SK-N-SH treated with all-trans-retinoic acid at 6 μM for 48 hours (cell line): ENCODE results near the gene CEACAM20.

ENCODE experiments used
- ATAC-seq: fragments of 200-7000 bp; cut with Tn5 transposase; 3 replicates; pipeline ENCODE4 v1.9.1; 2020; ENCODE audit warnings: mild to moderate bottlenecking, moderate library complexity
- ARNTL ChIP-seq: fragments of 450-650 bp; formaldehyde crosslinking; IDR thresholded peaks from 2 replicates; pipeline ENCODE4 v1.5.0; 2020; ENCODE audit warnings: low read depth, mild to moderate bottlenecking, moderate library complexity, borderline replicate concordance
- BACH2 ChIP-seq: fragments of 250-450 bp; sonication (Bioruptor Pico); IDR thresholded peaks from 2 replicates; pipeline ENCODE4 v1.9.0; 2021; ENCODE audit warnings: mild to moderate bottlenecking, borderline replicate concordance
- CSRNP3 ChIP-seq: fragments of 250-450 bp; sonication (Bioruptor Pico); IDR thresholded peaks from 2 replicates; pipeline ENCODE4 v1.5.1; 2021; ENCODE audit warnings: mild to moderate bottlenecking, moderate library complexity
- ESRRG ChIP-seq: fragments of 250-450 bp; sonication (Bioruptor Pico); IDR thresholded peaks from 2 replicates; pipeline ENCODE4 v1.6.1; 2021; ENCODE audit warnings: mild to moderate bottlenecking
- GLIS3 ChIP-seq: fragments of 250-450 bp; sonication (Bioruptor Pico); IDR thresholded peaks from 2 replicates; pipeline ENCODE4 v1.5.0; 2020; ENCODE audit warnings: mild to moderate bottlenecking, moderate library complexity
- ISL1 ChIP-seq: fragments of 250-450 bp; sonication (Bioruptor Pico); IDR thresholded peaks from 2 replicates; pipeline ENCODE4 v2.1.2; 2022; ENCODE audit warnings: mild to moderate bottlenecking, moderate library complexity
- OSR1 ChIP-seq: fragments of 250-450 bp; sonication (Bioruptor Pico); IDR thresholded peaks from 2 replicates; pipeline ENCODE4 v1.8.0; 2022; ENCODE audit warnings: moderate library complexity, mild to moderate bottlenecking, inconsistent platforms
- PPARA ChIP-seq: fragments of 250-450 bp; sonication (Bioruptor Pico); IDR thresholded peaks from 2 replicates; pipeline ENCODE4 v1.5.0; 2020; ENCODE audit warnings: mild to moderate bottlenecking, borderline replicate concordance
- RARB ChIP-seq: fragments of 250-450 bp; sonication (Bioruptor Pico); IDR thresholded peaks from 2 replicates; pipeline ENCODE4 v1.8.0; 2021; ENCODE audit warnings: mild to moderate bottlenecking, moderate library complexity
- SNAI2 ChIP-seq: fragments of 250-450 bp; sonication (Bioruptor Pico); IDR thresholded peaks from 2 replicates; pipeline ENCODE4 v1.5.0; 2020; ENCODE audit warnings: mild to moderate bottlenecking, moderate library complexity
- TCF4 ChIP-seq: fragments of 250-450 bp; sonication (Bioruptor Pico); IDR thresholded peaks from 2 replicates; pipeline ENCODE4 v1.8.0; 2021; ENCODE audit warnings: mild to moderate bottlenecking, moderate library complexity, borderline replicate concordance
- TOX ChIP-seq: fragments of 250-450 bp; sonication (Bioruptor Pico); IDR thresholded peaks from 2 replicates; pipeline ENCODE4 v1.8.0; 2021; ENCODE audit warnings: mild to moderate bottlenecking, moderate library complexity, borderline replicate concordance
- ZC3H10 ChIP-seq: fragments of 250-450 bp; sonication (Bioruptor Pico); IDR thresholded peaks from 2 replicates; pipeline ENCODE4 v1.5.1; 2021; ENCODE audit warnings: mild to moderate bottlenecking, moderate library complexity
- ZFP3 ChIP-seq: fragments of 250-450 bp; sonication (Bioruptor Pico); IDR thresholded peaks from 2 replicates; pipeline ENCODE4 v1.5.0; 2020; ENCODE audit warnings: mild to moderate bottlenecking, moderate library complexity
- ZFP30 ChIP-seq: fragments of 450-650 bp; formaldehyde crosslinking; IDR thresholded peaks from 2 replicates; pipeline ENCODE4 v1.5.0; 2022; ENCODE audit warnings: mild to moderate bottlenecking, moderate library complexity
- ZNF565 ChIP-seq: fragments of 450-650 bp; formaldehyde crosslinking; conservative IDR thresholded peaks from 2 replicates; pipeline ENCODE4 v1.5.0; 2020; ENCODE audit warnings: low read depth, mild to moderate bottlenecking, moderate library complexity
- ZNF70 ChIP-seq: fragments of 450-650 bp; formaldehyde crosslinking; IDR thresholded peaks from 2 replicates; pipeline ENCODE4 v1.5.0; 2020; ENCODE audit warnings: mild to moderate bottlenecking, moderate library complexity
- ZNF8 ChIP-seq: fragments of 450-650 bp; formaldehyde crosslinking; IDR thresholded peaks from 2 replicates; pipeline ENCODE4 v1.5.0; 2020; ENCODE audit warnings: mild to moderate bottlenecking, moderate library complexity
- TF ChIP-seq, protein P1 (sequence below): fragments of 250-450 bp; sonication (Bioruptor Pico); IDR thresholded peaks from 2 replicates; pipeline ENCODE4 v1.5.0; 2020; ENCODE audit warnings: mild to moderate bottlenecking, moderate library complexity
- TF ChIP-seq, protein P2 (sequence below): fragments of 250-450 bp; sonication (Bioruptor Pico); IDR thresholded peaks from 2 replicates; pipeline ENCODE4 v1.8.0; 2021; ENCODE audit warnings: low read depth, mild to moderate bottlenecking, moderate library complexity, borderline replicate concordance
- TF ChIP-seq, protein P3 (sequence below): fragments of 250-450 bp; sonication (Bioruptor Pico); IDR thresholded peaks from 2 replicates; pipeline ENCODE4 v1.5.1; 2020; ENCODE audit warnings: low read depth, mild to moderate bottlenecking, moderate library complexity

Gene CEACAM20

DNA sequence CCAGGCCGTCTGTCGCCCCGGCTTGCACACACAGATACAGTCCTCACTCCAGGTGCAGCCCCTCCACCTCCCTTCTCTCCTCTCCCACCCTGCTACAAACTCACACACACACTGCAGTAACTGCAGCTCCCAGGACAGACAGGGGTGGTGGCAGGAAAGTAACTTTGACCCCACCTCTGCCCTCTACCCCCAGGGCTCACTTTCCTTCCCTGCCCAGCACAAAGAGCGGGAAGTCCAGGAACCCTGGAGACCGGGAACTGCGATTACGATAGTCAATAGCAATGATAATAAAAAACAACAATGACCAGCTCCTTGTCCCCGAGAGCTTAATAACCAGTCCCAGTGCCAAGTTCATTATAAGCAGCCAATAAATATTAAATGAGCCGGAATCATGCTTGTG lies at the start of gene CEACAM20:
TSS of gene CEACAM20 (minus strand) at position 140 of the 400 bp plus-strand sequence. CDS start 166 bp downstream, outside the sequence.
- no peak for ATAC-seq
- TF ChIP-seq TCF4: no peak
- no peak for TF ChIP-seq ISL1 (CRISPR knock-in tag)
- no peak for TF ChIP-seq GLIS3 (CRISPR knock-in tag)
- TF ChIP-seq ZFP30 (CRISPR knock-in tag): no peak
- TF ChIP-seq ZNF8: no peak
- TF ChIP-seq ARNTL (CRISPR knock-in tag): no peak
- TF ChIP-seq, protein P1, sequence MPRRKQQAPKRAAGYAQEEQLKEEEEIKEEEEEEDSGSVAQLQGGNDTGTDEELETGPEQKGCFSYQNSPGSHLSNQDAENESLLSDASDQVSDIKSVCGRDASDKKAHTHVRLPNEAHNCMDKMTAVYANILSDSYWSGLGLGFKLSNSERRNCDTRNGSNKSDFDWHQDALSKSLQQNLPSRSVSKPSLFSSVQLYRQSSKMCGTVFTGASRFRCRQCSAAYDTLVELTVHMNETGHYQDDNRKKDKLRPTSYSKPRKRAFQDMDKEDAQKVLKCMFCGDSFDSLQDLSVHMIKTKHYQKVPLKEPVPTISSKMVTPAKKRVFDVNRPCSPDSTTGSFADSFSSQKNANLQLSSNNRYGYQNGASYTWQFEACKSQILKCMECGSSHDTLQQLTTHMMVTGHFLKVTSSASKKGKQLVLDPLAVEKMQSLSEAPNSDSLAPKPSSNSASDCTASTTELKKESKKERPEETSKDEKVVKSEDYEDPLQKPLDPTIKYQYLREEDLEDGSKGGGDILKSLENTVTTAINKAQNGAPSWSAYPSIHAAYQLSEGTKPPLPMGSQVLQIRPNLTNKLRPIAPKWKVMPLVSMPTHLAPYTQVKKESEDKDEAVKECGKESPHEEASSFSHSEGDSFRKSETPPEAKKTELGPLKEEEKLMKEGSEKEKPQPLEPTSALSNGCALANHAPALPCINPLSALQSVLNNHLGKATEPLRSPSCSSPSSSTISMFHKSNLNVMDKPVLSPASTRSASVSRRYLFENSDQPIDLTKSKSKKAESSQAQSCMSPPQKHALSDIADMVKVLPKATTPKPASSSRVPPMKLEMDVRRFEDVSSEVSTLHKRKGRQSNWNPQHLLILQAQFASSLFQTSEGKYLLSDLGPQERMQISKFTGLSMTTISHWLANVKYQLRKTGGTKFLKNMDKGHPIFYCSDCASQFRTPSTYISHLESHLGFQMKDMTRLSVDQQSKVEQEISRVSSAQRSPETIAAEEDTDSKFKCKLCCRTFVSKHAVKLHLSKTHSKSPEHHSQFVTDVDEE (CRISPR knock-in tag): no peak
- TF ChIP-seq CSRNP3 (CRISPR knock-in tag): no peak
- TF ChIP-seq ZNF70: no peak
- TF ChIP-seq RARB (CRISPR knock-in tag): no peak
- no peak for TF ChIP-seq ZNF565
- TF ChIP-seq TOX (CRISPR knock-in tag): no peak
- TF ChIP-seq PPARA (CRISPR knock-in tag): no peak
- no peak for TF ChIP-seq ZFP3 (CRISPR knock-in tag)
- TF ChIP-seq, all 23 proteins: peak for 0

DNA sequence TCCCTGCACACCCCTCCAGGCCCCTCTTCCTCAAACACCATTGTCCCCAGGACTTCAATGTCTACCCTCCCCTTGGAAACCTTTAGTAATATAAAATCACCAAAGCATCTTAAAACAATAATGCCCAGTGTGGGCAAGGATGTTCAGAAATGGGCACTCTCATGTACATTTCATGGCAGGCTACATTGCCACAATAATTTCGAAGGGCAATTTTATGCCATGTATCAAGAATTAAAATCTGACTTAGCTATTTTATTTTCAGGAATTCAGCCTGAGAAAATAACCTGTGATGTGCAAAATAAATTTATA lies 48.0 kb upstream of the CEACAM20 start:
- no peak for ATAC-seq
- TF ChIP-seq, protein P1 (CRISPR knock-in tag): no peak
- TF ChIP-seq TOX (CRISPR knock-in tag): no peak
- TF ChIP-seq ZNF565: no peak
- no peak for TF ChIP-seq SNAI2
- TF ChIP-seq, protein P2, sequence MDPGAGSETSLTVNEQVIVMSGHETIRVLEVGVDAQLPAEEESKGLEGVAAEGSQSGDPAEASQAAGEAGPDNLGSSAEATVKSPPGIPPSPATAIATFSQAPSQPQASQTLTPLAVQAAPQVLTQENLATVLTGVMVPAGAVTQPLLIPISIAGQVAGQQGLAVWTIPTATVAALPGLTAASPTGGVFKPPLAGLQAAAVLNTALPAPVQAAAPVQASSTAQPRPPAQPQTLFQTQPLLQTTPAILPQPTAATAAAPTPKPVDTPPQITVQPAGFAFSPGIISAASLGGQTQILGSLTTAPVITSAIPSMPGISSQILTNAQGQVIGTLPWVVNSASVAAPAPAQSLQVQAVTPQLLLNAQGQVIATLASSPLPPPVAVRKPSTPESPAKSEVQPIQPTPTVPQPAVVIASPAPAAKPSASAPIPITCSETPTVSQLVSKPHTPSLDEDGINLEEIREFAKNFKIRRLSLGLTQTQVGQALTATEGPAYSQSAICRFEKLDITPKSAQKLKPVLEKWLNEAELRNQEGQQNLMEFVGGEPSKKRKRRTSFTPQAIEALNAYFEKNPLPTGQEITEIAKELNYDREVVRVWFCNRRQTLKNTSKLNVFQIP (CRISPR knock-in tag): no peak
- no peak for TF ChIP-seq CSRNP3 (CRISPR knock-in tag)
- no peak for TF ChIP-seq ZNF70
- TF ChIP-seq BACH2 (CRISPR knock-in tag): no peak
- TF ChIP-seq, protein P3, sequence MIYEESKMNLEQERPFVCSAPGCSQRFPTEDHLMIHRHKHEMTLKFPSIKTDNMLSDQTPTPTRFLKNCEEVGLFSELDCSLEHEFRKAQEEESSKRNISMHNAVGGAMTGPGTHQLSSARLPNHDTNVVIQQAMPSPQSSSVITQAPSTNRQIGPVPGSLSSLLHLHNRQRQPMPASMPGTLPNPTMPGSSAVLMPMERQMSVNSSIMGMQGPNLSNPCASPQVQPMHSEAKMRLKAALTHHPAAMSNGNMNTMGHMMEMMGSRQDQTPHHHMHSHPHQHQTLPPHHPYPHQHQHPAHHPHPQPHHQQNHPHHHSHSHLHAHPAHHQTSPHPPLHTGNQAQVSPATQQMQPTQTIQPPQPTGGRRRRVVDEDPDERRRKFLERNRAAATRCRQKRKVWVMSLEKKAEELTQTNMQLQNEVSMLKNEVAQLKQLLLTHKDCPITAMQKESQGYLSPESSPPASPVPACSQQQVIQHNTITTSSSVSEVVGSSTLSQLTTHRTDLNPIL: no peak
- no peak for TF ChIP-seq RARB (CRISPR knock-in tag)
- no peak for TF ChIP-seq ISL1 (CRISPR knock-in tag)
- no peak for TF ChIP-seq PPARA (CRISPR knock-in tag)
- no peak for TF ChIP-seq OSR1 (CRISPR knock-in tag)
- no peak for TF ChIP-seq GLIS3 (CRISPR knock-in tag)
- TF ChIP-seq ARNTL (CRISPR knock-in tag): no peak
- TF ChIP-seq ESRRG (CRISPR knock-in tag): no peak
- no peak for TF ChIP-seq ZNF8
- TF ChIP-seq ZFP30 (CRISPR knock-in tag): no peak
- no peak for TF ChIP-seq ZFP3 (CRISPR knock-in tag)
- no peak for TF ChIP-seq ZC3H10 (CRISPR knock-in tag)
- TF ChIP-seq, all 23 proteins: peak for 0
